NCI-H446 (cell line): ENCODE data around the gene USH1C.

Experiments used
- DNase-seq, 2 experiments: peaks; one replicate each; lab custom pipeline; 2025; lab: John Stamatoyannopoulos, UW

The USH1C gene

DNA sequence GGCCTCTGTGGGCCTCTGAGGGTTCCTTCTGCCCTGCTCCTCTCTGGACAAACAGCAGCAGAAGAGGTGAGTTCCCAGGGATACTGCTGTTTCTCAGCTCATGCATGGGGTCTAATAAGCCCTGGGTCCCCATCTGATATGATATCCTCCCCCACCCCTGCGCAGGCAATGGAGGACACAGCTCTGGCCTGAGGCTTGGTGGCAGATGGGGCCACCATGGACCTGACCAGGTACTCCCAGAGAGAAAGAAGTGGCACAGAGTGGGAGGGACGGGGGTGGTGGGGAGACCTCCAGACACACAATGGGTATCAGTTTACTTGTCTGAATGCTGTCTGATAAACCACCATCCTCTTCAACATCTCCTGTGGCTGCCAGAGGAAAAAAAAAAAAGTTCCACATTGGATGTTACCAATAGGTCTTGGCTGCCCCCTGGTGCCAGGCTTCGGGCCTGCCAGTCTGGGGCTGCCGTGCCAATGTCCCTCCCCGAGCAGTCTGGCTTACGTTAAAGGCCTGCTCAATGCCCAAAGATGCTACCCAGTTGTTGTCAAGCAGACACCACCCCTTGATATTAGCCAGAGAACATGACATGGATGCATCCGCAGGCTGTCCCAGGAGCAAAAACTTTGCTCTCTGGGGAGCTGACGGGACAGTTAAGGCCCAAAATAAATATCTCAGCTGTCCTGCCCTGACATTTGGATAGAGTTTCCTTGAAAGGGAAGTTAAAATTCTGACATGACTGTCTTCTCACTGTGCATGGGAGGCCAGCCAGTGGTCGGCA lies 39.7 kb downstream of the USH1C start:
- DNase-seq, result peak; percentile 45 to 81

DNA sequence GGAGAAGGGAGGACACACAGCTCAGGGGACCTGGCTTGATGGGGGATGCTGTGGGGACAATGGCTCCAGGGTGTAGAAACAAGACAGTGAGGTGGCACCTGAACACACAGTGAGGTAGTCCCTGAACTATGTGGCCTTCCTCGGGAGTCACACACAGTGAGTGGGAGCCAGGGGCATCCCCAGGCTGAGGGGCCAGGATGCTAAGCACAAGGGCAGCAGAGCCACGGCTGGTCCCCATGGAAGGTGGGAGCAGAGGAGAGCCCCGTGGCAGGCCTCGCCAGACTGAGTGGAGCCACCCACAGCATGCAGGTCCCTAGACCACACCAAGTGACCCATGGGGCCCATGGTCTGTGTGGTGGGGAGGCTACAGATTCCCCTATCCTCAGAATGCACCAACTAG lies 41.6 kb downstream of the USH1C start:
- DNase-seq, result no peak

DNA sequence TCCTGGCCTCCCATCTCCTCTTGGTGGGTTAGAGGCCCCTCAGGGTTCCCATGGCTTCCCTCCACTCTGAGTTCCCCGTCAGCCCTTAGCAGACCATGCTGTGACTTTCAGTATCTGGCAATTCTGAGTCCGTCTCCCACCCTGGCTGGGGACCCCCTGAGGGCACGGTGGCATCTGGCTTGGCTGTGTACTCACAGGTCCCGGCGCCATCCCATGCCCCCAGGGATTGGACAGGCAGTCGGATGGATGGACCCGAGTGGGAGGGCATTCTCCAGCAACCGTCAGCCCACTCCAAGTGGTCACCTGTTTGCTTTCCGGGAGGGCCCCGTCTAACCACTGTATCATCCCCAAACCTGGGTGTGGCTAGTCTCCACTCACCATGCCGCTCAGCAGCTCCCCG lies 43.5 kb downstream of the USH1C start:
- no peak for DNase-seq

DNA sequence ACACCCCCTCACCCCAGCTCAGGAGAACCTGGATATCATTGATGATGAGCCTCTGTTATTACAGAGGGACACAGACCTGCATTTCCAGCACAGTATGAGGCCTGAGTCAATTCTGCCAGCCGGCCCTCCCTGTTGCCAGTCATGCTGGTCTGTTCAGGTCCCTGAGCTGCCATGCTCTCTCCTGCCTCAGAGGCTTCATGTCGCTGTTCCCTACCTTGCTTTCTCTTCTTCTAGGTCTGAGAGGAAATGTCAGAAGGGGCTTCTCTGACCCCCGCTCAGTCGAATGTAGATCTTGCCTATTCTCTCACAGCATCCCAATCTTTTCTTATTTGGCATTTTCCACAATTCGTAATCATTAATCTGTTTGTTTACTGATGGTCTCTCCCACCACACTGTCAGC lies 45.7 kb downstream of the USH1C start:
- peak in 1 of 2 experiments; percentile 14 for DNase-seq

- DNase-seq, result no peak
Measured at GRCh38 chr11:17498058-17498457, 46.2 kb downstream of the USH1C start.

GRCh38 chr11:17496406-17496805 lies 47.8 kb downstream of the USH1C start:
- DNase-seq, result no peak

DNA sequence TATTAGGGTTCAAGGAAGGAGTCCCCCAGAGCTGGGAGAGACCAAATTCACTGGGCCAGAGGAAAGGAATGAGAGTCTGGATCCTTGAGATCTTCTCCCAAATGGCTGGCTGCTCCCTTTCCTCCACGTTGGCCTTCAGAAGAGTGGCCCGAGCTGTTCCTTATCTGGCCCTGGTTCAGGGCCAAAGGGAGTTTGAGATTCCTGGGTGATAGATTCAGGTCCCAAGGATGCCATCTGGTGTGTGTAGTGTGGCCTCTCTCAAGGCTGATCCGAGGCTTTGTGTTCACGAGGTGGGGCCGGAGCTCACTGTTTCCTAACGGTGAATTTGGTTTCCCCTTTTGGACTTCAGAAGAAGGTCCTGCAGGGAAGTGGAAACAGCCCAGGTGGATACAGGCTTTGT lies 50.2 kb downstream of the USH1C start:
- no peak for DNase-seq

DNA sequence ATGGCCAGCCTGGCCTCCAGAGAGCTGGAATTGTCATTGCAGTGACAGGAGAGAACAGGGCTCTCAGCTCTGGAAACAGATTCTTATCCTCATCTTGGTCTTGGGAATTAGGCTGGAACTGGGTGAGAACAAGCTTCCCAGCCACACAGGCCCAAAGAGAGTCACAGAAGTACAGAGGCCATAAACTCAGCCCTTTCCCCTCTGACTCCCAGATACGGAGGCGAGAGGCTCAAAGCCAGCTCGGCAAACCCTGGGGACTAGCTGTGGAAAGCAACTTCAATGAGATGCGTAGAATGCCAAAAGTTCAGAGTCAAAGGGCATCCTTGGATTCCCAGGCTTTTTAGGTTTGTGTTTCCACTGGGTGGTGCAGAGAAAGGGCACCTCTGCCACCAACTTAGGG lies 53.3 kb downstream of the USH1C start:
- DNase-seq, result no peak

- DNase-seq, result no peak
Measured at GRCh38 chr11:17490232-17490631, 54.0 kb downstream of the USH1C start.

DNA sequence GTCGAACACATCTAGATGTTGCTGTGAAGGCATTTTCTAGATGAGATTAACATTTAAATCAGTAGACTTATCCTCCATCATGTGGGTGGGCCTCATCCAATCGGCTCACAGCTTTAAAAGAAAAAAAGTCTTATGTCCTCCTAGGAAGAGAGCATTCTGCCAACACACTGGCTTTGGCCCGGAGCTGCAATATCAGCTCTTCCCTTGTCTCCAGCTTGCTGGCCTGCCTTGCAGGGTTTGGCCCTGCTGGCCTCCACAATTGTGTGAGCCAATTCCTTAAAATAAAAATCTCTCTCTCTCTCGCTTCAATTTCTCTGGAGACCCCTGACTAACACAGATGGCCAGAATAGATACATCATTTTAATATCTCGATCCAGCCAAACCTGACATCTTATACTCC lies 54.5 kb downstream of the USH1C start:
- peak; percentile 20 to 72 for DNase-seq

DNA sequence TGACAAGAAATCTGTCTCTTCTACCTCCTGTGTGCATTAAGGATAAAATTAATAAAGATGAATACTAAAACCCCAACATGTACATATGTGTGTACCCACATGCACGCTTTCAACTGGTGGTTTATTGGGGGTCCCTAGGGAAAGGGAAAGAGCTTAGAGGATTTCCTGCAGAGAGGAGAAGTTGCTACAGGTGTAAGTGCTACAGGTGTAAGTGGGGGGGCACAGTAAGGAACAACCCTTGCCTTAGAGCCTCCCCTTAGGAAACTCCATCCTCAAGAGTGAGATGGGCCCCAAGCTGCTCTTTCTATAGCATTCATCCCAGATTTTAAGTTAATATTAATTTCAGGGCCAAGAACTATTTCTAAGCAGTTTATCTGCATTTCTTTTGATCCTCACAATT lies 55.7 kb downstream of the USH1C start:
- DNase-seq, result no peak

DNA sequence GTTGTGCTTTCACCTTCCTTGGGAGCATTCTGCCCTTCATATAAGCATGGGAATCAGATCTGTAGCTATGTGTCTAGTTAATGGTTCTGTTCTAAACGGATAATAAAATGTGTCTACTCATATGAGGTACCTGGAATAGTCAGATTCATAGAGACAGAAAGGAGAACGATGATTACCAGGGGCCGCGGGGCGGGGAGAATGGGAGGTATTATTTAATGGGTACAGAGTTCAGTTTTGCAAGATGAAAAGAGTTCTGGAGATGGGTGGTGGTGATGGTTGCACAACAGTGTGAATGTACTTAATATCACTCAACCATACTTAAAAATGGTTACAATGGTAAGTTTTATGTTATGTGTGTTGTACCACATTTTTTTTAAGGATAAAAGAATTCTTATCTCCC lies 57.6 kb downstream of the USH1C start:
- DNase-seq, result no peak

- DNase-seq, result no peak
Measured at GRCh38 chr11:17483505-17483904, 60.7 kb downstream of the USH1C start.

DNA sequence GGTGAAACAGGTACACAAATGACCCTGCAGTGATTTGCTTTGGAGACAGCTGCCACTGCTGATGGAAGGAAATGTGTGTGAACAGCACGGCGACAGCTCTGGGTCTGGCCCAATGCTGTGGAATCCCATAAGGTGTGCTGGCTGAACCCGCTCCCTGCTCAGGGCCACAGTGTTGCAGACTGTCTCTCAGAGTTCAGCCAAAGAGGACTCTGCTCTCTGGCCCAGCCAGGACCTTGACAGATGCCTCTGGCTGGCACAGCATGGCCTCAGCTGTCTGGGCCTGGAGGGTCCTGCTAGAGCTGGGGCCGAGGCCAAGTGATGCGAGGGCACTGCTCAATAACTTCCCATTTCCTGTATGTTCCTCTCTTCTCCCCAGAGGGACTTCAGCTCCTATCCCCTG lies 62.3 kb downstream of the USH1C start:
- DNase-seq, result no peak

DNA sequence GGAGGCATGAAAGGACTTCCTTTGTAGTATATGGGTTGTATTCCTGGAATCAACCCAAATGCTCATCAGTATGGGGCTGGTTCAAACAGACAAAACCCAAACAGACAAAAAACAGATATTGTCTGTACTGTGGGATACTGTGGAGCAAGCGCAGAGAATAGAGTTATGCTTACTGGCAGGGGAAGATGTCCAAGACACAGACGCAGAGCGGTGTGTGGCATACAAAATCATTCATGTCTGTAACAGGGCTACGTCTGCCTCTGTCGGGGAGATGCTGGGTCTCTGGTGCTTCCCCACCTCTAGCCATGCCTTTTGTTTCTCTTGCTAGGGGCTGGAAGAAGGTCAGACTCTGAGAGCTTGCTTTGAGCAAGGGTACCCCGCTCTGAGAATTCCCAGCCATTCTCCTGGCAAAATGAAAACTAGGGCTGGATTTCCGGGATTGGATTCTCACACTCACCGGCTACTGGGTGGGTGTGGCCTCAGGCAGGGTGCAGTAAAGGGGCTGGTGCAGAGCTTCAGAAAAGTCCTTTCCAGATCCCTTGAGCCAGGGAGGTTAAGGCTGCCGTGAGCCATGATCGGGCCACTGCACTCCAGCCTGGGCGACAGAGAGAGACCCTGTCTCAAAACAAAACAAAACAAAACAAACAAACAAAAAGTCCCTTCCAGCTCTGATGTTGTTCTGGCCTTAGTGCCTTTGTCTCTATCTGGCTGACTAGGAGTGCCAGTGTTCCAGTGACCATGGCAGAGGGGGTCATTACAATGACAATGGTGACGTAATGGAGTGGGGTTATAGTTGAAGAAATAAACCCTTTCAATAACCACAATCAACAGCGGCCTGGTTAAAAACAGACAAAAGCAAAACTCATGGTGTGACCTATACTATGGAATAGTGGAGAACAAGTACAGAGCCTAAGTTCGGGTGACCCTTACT lies 64.7 kb downstream of the USH1C start:
- peak; percentile 19 to 48 for DNase-seq

DNA sequence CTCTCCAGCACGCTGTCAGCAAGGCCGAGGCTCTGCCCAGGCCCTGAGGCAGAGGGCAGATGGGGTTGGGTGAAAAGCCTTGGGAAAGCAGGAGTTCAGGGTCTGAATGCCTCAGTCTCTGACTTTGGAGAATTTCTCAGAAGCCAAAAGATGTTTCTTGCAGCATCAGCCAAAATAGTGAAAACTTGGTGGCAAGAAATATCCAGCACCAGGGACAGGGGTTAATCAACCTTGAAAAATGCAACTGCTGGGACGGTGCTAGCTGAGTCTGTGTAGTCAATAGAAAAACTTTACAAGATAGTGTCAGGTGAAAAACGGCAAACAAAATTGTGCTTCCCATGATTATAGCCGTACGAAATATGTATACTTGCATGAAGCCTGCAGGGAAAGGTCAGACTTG lies 66.1 kb downstream of the USH1C start:
- DNase-seq, result no peak

DNA sequence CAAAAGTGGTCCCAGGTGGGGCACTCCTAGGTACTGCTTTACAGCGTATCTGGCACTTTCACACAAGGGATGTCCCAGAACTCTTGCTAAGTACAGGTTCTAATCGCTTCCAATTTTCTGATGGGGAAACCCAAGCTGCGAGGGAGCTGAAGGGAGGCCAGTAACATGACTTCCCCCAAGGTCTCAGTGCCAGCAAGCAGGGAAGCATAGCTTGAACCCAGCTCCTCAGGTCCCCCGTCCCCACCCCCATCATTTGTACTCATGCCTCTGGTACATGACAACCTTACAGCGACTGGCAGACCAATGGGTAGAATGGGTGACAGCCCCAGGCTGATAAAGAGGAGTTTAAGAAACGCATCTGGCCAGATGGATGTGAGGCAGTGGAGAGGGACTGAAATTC lies 66.9 kb downstream of the USH1C start:
- DNase-seq, result no peak

GRCh38 chr11:17477084-17477333 lies 67.2 kb downstream of the USH1C start:
- no peak for DNase-seq

DNA sequence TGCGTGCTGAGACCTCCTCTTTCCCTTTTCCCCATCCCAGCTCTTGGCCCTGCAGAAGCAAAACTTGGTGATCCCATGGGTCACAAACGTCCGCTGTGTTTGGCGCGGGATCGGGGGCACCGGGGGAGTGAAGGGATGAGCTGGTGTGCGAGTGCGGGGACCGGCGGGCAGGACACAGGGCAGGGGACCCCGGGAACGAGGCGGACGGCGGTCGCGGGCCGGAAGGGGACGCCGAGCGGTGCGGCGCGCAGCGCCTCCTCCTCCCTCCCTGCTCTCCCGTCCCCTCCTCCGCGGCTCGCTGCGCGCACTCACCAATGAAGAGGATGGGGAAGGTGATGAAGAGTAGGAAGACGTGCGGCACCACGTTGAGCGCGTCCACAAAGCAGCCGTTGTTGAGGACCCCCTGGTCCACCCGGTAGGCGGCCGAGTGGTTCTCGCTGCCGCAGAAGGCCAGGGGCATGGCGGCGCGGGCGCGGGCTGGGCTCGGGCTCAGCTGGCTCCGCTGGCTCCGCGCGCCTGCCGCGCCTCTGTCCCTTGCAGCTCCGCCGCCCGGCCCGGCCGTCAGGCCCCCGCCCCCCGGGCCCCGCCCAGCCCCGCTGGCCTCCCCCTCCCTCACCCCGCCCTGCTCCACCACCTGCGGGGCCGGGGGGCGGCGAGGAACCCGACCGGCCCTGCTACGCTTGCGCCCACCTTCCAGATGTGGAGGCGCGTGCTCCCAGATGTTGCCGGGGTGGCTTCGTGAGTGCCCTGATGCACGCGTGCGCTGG lies 67.7 kb downstream of the USH1C start, which contains the start of gene ABCC8:
Gene ABCC8, minus strand, starts transcription at position 529 of the 767 bp plus-strand sequence. Its CDS starts 69 bp downstream, at position 460.
- DNase-seq, result no peak

GRCh38 chr11:17475666-17476316 lies 68.4 kb downstream of the USH1C start:
- no peak for DNase-seq

- no peak for DNase-seq
Measured at GRCh38 chr11:17473071-17473744, 71.0 kb downstream of the USH1C start.

- DNase-seq, result no peak
Measured at GRCh38 chr11:17472467-17472866, 71.7 kb downstream of the USH1C start.
